SU-DHL-6 (cell line): ENCODE measurements around the gene C15orf40.

ENCODE experiments used
- H2AFZ ChIP-seq: fragments of 200-600 bp; sonication (generic); 2 replicates; pipeline ENCODE4 v1.6.1; 2014; ENCODE audit warnings: low read depth, mild to moderate bottlenecking, moderate library complexity, mixed read lengths, antibody characterized with exemption, low read length; ENCODE audit not compliant: severe bottlenecking
- H3F3A ChIP-seq: fragments of 200-600 bp; shearing (Covaris generic); 2 replicates; pipeline ENCODE4 v1.6.0; 2016; ENCODE audit warnings: antibody characterized with exemption, mild to moderate bottlenecking; ENCODE audit not compliant: insufficient read depth
- H3K27ac ChIP-seq: fragments of 200-600 bp; sonication (generic); 2 replicates; pipeline ENCODE4 v1.5.1; 2016; ENCODE audit warnings: low read depth, mild to moderate bottlenecking, low read length, moderate library complexity, mixed read lengths
- H3K27me3 ChIP-seq: fragments of 200-600 bp; sonication (generic), shearing (Covaris generic); 2 replicates; pipeline ENCODE4 v1.6.0; 2014; ENCODE audit warnings: mild to moderate bottlenecking, low read length
- H3K36me3 ChIP-seq: fragments of 200-600 bp; sonication (generic); 2 replicates; pipeline ENCODE4 v1.6.1; 2014; ENCODE audit warnings: mild to moderate bottlenecking, low read length, mixed read lengths
- H3K4me2 ChIP-seq: fragments of 300-600, 200-600 bp; shearing (Covaris generic), sonication (generic); 2 replicates; pipeline ENCODE4 v1.6.0; 2014; ENCODE audit warnings: low read length, low read depth, mild to moderate bottlenecking; ENCODE audit not compliant: poor library complexity, severe bottlenecking
- H3K4me3 ChIP-seq: fragments of 200-600 bp; sonication (generic); 2 replicates; pipeline ENCODE4 v1.5.1; 2014; ENCODE audit warnings: antibody characterized with exemption, low read length, mild to moderate bottlenecking, mixed read lengths; ENCODE audit not compliant: insufficient read depth, poor library complexity, severe bottlenecking
- H3K79me2 ChIP-seq: fragments of 200-600 bp; sonication (generic); 2 replicates; pipeline ENCODE4 v1.6.1; 2014; ENCODE audit warnings: mild to moderate bottlenecking, low read length, moderate library complexity; ENCODE audit not compliant: insufficient read depth
- H3K9ac ChIP-seq: fragments of 200-600 bp; sonication (generic); 2 replicates; pipeline ENCODE4 v1.7.0; 2014; ENCODE audit warnings: mild to moderate bottlenecking, low read length
- H3K9me2 ChIP-seq: fragments of 200-600 bp; sonication (generic); replicated peaks from 2 replicates; pipeline ENCODE4 v1.6.1; 2014; ENCODE audit warnings: low read length; ENCODE audit not compliant: insufficient read depth
- H3K9me3 ChIP-seq: fragments of 200-600 bp; sonication (generic); 2 replicates; pipeline ENCODE4 v1.6.1; 2014; ENCODE audit warnings: low read length, mixed read lengths; ENCODE audit not compliant: insufficient read depth
- H4K20me1 ChIP-seq: fragments of 200-600 bp; sonication (generic); 2 replicates; pipeline ENCODE4 v1.6.1; 2014; ENCODE audit warnings: low read depth, mild to moderate bottlenecking, antibody characterized with exemption, low read length, moderate library complexity, mixed read lengths
- EZH2phosphoT487 ChIP-seq: fragments of 200-600 bp; sonication (generic), shearing (Covaris generic); conservative IDR thresholded peaks from 2 replicates; pipeline ENCODE4 v1.6.1; 2018; ENCODE audit warnings: mild to moderate bottlenecking, antibody characterized with exemption, low read length, moderate library complexity, mixed read lengths
- TF ChIP-seq, protein P1 (sequence below): fragments of 200-600 bp; sonication (generic); IDR thresholded peaks from one replicate; pipeline ENCODE4 v1.5.1; 2017; ENCODE audit warnings: antibody characterized with exemption, mild to moderate bottlenecking, low read length, moderate library complexity; ENCODE audit not compliant: insufficient read depth, poor library complexity, severe bottlenecking

Gene C15orf40

DNA sequence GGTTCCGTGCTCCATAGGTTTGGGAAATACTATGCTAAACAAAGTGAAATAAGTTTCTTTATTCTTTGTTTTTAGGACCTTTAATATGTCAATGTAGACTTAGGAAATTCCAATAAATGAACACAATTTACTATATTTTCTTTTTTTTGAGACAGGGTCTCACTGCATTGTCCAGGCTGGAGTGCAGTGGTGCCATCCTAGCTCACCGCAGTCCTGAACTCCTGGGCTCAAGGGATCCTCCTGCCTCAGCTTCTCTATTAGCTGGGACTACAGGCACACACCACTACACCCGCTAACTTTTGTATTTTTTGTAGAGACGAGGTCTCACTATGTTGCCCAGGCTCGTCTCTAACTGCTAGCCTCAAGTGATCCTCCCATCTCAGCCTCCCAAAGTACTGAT lies 46.5 kb downstream of the C15orf40 start:
- Histone ChIP-seq H3K36me3 (no peaks in the 10 kb centered on the region), H3K79me2 (no peaks in the 10 kb centered on the region), H3F3A (no peaks in the 10 kb centered on the region), H3K9me2 (no peaks in the 10 kb centered on the region), H3K4me2 (no peak overlapping the region), H3K27me3 (no peaks in the 10 kb centered on the region), H3K9ac (no peak overlapping the region), H3K4me3 (no peak overlapping the region), H4K20me1 (no peaks in the 10 kb centered on the region), H3K27ac (no peak overlapping the region), H2AFZ (no peak overlapping the region), H3K9me3 (no peaks in the 10 kb centered on the region)
- TF ChIP-seq, protein P1, sequence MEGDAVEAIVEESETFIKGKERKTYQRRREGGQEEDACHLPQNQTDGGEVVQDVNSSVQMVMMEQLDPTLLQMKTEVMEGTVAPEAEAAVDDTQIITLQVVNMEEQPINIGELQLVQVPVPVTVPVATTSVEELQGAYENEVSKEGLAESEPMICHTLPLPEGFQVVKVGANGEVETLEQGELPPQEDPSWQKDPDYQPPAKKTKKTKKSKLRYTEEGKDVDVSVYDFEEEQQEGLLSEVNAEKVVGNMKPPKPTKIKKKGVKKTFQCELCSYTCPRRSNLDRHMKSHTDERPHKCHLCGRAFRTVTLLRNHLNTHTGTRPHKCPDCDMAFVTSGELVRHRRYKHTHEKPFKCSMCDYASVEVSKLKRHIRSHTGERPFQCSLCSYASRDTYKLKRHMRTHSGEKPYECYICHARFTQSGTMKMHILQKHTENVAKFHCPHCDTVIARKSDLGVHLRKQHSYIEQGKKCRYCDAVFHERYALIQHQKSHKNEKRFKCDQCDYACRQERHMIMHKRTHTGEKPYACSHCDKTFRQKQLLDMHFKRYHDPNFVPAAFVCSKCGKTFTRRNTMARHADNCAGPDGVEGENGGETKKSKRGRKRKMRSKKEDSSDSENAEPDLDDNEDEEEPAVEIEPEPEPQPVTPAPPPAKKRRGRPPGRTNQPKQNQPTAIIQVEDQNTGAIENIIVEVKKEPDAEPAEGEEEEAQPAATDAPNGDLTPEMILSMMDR: no peak
- TF ChIP-seq EZH2phosphoT487: no peak

DNA sequence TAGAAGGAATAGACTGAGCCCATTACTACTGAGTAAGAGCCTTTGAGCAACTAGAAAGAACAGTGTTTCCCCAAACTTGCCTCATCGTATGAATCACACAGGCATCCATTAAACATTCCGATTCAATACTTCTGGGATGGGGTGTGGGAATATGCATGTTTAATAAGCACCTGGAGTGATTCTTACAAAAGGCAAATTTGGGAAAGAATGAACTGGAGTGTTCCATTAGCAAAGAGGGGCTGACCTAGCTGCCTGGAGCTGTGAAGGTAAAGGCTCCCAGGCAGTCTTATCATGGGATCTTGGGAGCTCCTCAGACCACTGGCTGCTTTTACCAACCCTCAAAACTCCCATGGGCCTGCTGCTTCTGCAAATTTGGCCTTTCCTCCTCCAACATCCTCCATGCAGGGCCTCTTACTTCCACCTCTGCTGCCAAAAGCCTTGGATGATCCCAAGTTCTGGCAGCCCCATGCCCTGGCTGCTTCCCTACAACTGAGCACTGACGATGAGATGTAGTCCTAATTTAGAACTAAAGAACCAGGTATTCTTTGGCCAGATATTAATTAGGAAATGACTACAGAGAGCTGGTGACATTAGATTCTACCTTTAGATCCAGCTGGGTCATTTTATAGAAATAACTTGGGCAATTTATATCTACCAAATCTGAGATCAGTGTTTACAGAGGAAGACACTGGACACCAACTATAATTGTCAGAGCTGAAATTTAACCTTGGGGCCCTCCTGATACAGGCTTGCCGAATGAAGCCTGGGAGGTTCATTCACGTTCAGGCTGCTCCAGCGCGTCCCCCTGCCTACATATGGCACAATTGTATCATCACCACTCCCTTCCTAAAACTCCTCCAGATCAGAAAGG lies 47.7 kb downstream of the C15orf40 start:
- no peaks in the 10 kb centered on the region for H4K20me1 ChIP-seq
- no peak overlapping the region for H3K27ac ChIP-seq
- TF ChIP-seq, protein P1: no peak
- no peak overlapping the region for H3K4me3 ChIP-seq
- no peak overlapping the region for H2AFZ ChIP-seq
- no peaks in the 10 kb centered on the region for H3K9me2 ChIP-seq
- H3K9me3 ChIP-seq: no peaks in the 10 kb centered on the region
- no peaks in the 10 kb centered on the region for H3K79me2 ChIP-seq
- H3K9ac ChIP-seq: no peak overlapping the region
- no peaks in the 10 kb centered on the region for H3K27me3 ChIP-seq
- H3K4me2 ChIP-seq: no peak overlapping the region
- H3K36me3 ChIP-seq: no peaks in the 10 kb centered on the region
- H3F3A ChIP-seq: no peaks in the 10 kb centered on the region

DNA sequence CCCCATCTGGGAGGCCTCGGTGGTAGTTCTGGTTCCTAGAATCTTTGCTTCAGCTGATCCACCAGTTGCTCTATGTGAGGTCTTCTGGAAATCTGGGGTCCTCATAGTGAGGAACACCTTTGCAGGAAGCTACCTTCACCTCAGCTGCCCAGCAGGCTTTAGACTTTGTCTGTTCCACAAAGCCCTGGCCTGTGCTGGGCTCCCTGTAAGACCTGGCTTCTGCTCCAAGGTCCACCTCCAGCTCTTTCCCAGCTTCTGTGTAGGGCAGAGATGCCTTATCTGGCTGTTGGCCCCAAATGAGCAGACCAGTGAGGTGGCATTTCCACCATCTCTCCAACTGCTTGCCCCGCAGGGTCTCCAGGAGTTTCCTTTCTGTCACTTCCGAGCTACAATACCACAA lies 50.7 kb downstream of the C15orf40 start:
- H3K79me2 ChIP-seq: no peaks in the 10 kb centered on the region
- H3K27ac ChIP-seq: no peak overlapping the region
- H3K9ac ChIP-seq: no peak overlapping the region
- H2AFZ ChIP-seq: no peak overlapping the region
- no peaks in the 10 kb centered on the region for H3F3A ChIP-seq
- no peaks in the 10 kb centered on the region for H3K9me3 ChIP-seq
- no peak overlapping the region for H3K4me3 ChIP-seq
- no peaks in the 10 kb centered on the region for H3K27me3 ChIP-seq
- no peak overlapping the region for H3K4me2 ChIP-seq
- no peaks in the 10 kb centered on the region for H3K36me3 ChIP-seq
- H3K9me2 ChIP-seq: no peaks in the 10 kb centered on the region
- no peaks in the 10 kb centered on the region for H4K20me1 ChIP-seq
- TF ChIP-seq, protein P1: no peak
- no peak for TF ChIP-seq EZH2phosphoT487
